Thoracic aorta (tissue), 2 donors: ENCODE data around the gene PHACTR1. TPM values are rescaled to one million over a fixed set of nuclear protein-coding genes. Genes with fewer than 3 reads are reported as not detected.

Experiments used
- ATAC-seq: fragments of 150-250 bp; one replicate; pipeline ENCODE4 v1.8.0; 2017; ENCODE audit warnings: low read depth; ENCODE audit not compliant: insufficient number of reproducible peaks, low FRiP score
- DNase-seq: peaks from one replicate; pipeline ENCODE4 v3.0.0-alpha.2; 2020; ENCODE audit warnings: low spot score
- H3K27ac ChIP-seq, 2 donors: fragments of 200-600 bp; sonication (generic); 1 replicate in 1 of 2; 2 replicates in 1 of 2; pipeline ENCODE4 v1.5.1; 2016; ENCODE audit warnings: mild to moderate bottlenecking in 2 of 2, moderate library complexity in 2 of 2
- H3K27me3 ChIP-seq: fragments of 200-600 bp; sonication (generic); replicated peaks from 2 replicates; pipeline ENCODE4 v1.6.0; 2016; ENCODE audit warnings: mild to moderate bottlenecking; ENCODE audit not compliant: insufficient read depth
- H3K36me3 ChIP-seq: fragments of 200-600 bp; sonication (generic); one replicate; pipeline ENCODE4 v1.5.1; 2016
- H3K4me1 ChIP-seq, 2 donors: fragments of 200-600 bp; sonication (generic); 1 replicate in 1 of 2; 2 replicates in 1 of 2; pipeline versions ENCODE4 v1.5.1 to v1.6.0; 2016; ENCODE audit warnings: low read depth in 2 of 2, mild to moderate bottlenecking in 1 of 2; ENCODE audit not compliant: control insufficient read depth in 1 of 2
- H3K4me3 ChIP-seq: fragments of 200-600 bp; sonication (generic); 2 replicates; pipeline ENCODE4 v1.5.1; 2016; ENCODE audit warnings: mild to moderate bottlenecking
- H3K9me3 ChIP-seq: fragments of 200-600 bp; sonication (generic); 2 replicates; pipeline ENCODE4 v1.5.1; 2016
- CTCF ChIP-seq: fragments of 200-600 bp; sonication (generic); IDR thresholded peaks from one replicate; pipeline ENCODE4 v1.5.1; 2019; ENCODE audit warnings: antibody characterized with exemption
- total RNA-seq, 2 donors: library from RNA; depleted of rRNA; stranded (reverse); fragments of >200 nt; gene quantifications; one replicate each; pipeline versions ENCODE4 v1.1.0 to v1.2.3, GENCODE V29; 2016

Gene PHACTR1
- total RNA-seq, 2 donors from 2014 or later: 42.9 to 69.1 TPM

- peak overlapping the region in 1 of 2 donors; percentile 14 for H3K27ac ChIP-seq
- H3K9me3 ChIP-seq: peaks cover 4% of the 10 kb centered on the region
- H3K36me3 ChIP-seq: peaks cover 44% of the 10 kb centered on the region
- H3K4me3 ChIP-seq: no peak overlapping the region
- DNase-seq: no peak
- no peak for TF ChIP-seq CTCF
- no peaks in the 10 kb centered on the region for H3K27me3 ChIP-seq
- peaks cover 9 to 21% of the 10 kb centered on the region in 2 donors for H3K4me1 ChIP-seq
- ATAC-seq: no peak
These were observed 572.4 kb downstream of the PHACTR1 start for GRCh38 chr6:13288969-13289391.

GRCh38 chr6:13289789-13290318 is 573.3 kb downstream of the PHACTR1 start:
- no peak overlapping the region for H3K4me3 ChIP-seq
- no peak for DNase-seq
- peak overlapping the region in 1 of 2 donors; percentile 14 for H3K27ac ChIP-seq
- H3K36me3 ChIP-seq: peaks cover 40% of the 10 kb centered on the region
- H3K27me3 ChIP-seq: no peaks in the 10 kb centered on the region
- ATAC-seq: no peak
- no peak for TF ChIP-seq CTCF
- peaks cover 9 to 21% of the 10 kb centered on the region in 2 donors for H3K4me1 ChIP-seq
- peaks cover 4% of the 10 kb centered on the region for H3K9me3 ChIP-seq

- peaks cover 36% of the 10 kb centered on the region for H3K36me3 ChIP-seq
- H3K27ac ChIP-seq: peak overlapping the region in 1 of 2 donors; percentile 14
- H3K27me3 ChIP-seq: no peaks in the 10 kb centered on the region
- peaks cover 4% of the 10 kb centered on the region for H3K9me3 ChIP-seq
- H3K4me1 ChIP-seq: peaks cover 9 to 21% of the 10 kb centered on the region in 2 donors
- no peak for ATAC-seq
- no peak for TF ChIP-seq CTCF
- no peak overlapping the region for H3K4me3 ChIP-seq
- no peak for DNase-seq
These were observed 573.8 kb downstream of the PHACTR1 start for GRCh38 chr6:13290335-13290734.

- ATAC-seq (no peak), DNase-seq (no peak)
- Histone ChIP-seq H3K9me3 (no peaks in the 10 kb centered on the region), H3K4me1 (peaks cover 9 to 21% of the 10 kb centered on the region in 2 donors), H3K27ac (no peak overlapping the region), H3K27me3 (no peaks in the 10 kb centered on the region), H3K4me3 (no peak overlapping the region), H3K36me3 (peaks cover 14% of the 10 kb centered on the region)
- no peak for TF ChIP-seq CTCF
These were observed 576.2 kb downstream of the PHACTR1 start for GRCh38 chr6:13292774-13293173.

GRCh38 chr6:13294499-13295069 is 578.0 kb downstream of the PHACTR1 start:
- DNase-seq: no peak
- Histone ChIP-seq H3K27me3 (no peaks in the 10 kb centered on the region), H3K4me3 (no peak overlapping the region), H3K9me3 (no peaks in the 10 kb centered on the region), H3K4me1 (peaks cover 5 to 7% of the 10 kb centered on the region in 2 donors), H3K36me3 (peaks cover 14% of the 10 kb centered on the region), H3K27ac (no peak overlapping the region)
- no peak for ATAC-seq
- no peak for TF ChIP-seq CTCF
